Dermis microvascular lymphatic vessel endothelial cell (primary cell): Measurements from ENCODE around the gene KCNK10. TPM values are rescaled to one million over a fixed set of nuclear protein-coding genes. Genes with fewer than 3 reads are reported as not detected.

Experiments
- DNase-seq, 2 donors: peaks; one replicate each; pipeline versions ENCODE4 v3.0.0 to v3.0.0-alpha.2; 2010; ENCODE audit warnings: low read depth in 2 of 2
- total RNA-seq: library from RNA; depleted of rRNA; stranded (reverse); fragments of >200 nt; gene quantifications from 2 replicates; pipeline ENCODE4 v1.2.1, GENCODE V29; 2014

The KCNK10 gene, protein sequence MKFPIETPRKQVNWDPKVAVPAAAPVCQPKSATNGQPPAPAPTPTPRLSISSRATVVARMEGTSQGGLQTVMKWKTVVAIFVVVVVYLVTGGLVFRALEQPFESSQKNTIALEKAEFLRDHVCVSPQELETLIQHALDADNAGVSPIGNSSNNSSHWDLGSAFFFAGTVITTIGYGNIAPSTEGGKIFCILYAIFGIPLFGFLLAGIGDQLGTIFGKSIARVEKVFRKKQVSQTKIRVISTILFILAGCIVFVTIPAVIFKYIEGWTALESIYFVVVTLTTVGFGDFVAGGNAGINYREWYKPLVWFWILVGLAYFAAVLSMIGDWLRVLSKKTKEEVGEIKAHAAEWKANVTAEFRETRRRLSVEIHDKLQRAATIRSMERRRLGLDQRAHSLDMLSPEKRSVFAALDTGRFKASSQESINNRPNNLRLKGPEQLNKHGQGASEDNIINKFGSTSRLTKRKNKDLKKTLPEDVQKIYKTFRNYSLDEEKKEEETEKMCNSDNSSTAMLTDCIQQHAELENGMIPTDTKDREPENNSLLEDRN
- not detected in 2 replicates for total RNA-seq

DNA sequence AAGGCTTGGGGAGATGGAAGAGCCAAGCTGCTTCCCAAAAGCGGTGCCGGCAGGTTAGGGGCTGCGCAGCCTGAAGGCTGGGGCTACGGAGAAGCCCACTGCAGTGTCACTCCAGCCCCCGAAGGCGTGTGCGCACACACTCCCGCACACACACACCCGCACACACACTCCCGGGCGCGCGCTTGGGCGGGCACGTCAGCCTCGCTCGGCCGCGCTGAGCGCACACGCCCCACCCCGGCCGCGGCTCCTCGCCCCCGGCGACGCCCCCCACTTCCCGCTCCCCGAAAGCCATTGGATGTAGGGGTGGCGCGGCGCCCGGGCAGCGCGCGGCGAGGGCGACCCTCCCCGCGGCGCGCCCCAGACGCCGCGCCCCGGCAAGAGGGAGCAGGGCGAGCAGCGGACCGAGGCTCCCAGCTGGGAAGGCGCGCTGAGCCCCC lies at the start of gene KCNK10:
KCNK10 (minus strand) TSS at position 184 of the 437 bp plus-strand sequence. CDS start 471 bp downstream, outside the sequence.
- DNase-seq = peak in 1 of 2 donors; percentile 1

DNA sequence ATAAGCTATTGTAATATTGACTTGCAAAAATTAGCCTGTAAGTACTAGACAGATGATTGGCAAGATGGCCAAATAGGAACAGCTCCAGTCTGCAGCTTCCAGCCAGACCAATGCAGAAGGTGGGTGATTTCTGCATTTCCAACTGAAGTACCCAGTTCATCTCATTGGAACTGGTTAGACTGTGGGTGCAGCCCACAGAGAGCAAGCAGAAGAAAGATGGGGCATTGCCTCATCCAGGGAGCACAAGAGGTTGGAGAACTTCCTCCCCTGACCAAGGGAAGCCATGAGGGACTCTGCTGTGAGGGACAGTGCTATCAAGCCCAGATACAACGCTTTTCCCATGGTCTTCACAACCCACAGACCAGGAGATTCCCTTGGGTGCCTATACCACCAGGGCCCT lies 46.4 kb upstream of the KCNK10 start:
- no peak for DNase-seq

DNA sequence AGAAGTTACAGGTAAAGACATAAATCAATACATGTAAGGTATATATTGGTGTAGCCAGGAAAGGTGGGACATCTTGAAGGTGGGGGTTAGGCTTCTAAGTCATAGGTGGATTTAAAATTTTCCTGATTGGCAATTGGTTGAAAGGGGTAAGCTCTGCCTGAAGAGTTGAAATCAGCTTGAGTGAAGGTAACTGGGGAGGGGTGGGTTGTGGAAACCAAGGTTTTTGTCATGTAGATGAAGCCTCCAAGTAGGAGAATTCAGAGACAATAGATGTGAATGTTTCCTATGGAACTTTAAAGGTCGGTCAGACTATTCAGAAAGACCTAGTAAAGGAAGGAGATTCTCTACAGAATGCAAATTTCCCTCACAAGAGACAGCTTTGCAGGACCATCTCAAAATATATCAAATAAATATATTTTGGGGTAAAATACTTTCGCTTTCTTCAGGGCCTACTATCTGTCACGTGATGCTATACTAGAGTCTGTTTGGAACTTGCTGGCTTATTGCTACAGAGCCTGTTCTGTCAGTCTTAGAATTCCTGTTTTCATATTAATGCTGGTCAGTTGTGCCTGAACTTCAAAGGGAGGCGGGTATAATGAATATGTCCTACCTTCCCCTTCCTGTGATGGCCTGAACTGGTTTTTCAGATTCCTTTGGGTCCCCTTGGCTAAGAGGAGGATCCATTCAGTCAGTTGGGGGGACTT lies 41.8 kb upstream of the KCNK10 start:
- DNase-seq = no peak

DNA sequence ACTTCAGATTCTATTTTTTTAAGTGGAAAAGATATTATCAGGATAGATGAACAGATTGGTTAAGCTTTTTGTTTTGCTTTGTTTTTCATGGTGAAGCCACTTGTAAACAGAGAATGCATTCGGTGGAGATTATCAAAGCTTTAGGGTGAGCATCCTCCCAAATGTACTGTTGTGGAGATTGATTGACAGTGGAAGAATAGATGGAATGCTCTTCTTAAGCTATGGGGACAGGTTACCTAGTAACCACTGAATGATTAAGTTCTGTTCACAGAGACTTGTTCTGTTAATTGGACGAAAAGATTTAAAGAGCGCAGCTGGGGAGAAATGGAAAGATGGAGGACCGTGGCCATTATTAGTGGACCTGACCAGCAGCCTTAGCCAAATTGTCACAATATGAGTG lies 40.6 kb upstream of the KCNK10 start:
- DNase-seq = no peak

DNA sequence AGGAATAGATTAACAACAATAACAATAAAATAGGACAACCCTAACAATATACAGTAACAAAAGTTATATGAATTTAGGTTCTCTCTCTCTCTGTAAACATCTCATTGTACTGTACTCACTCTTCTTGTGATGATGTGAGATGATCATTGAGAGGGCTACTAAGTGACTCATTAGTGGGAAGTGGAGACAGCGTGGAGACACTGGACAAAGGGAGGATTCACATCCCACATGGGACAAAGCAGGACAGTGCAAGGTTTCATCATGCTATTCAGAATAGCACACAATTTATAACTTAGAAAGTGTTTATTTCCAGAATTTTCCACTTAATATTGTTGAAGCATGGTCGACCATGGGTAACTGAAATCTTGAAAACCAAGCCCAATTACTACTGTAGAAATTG lies 36.4 kb upstream of the KCNK10 start:
- DNase-seq = no peak

DNA sequence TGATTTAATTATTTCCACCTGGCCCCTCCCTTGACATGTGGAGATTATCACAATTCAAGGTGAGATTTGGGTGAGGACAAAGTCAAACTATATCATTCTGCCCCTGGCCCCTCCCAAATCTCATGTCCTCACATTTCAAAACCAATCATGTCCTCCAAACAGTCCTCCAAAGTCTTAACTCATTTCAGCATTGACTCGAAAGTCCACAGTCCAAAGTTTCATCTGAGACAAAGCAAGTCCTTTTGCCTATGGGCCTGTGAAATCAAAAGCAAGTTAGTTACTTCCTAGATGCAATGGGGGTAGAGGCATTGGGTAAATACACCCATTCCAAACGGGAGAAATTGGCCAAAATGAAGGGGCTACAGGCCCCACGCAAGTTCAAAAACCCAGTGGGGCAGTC lies 31.3 kb upstream of the KCNK10 start:
- DNase-seq = no peak

DNA sequence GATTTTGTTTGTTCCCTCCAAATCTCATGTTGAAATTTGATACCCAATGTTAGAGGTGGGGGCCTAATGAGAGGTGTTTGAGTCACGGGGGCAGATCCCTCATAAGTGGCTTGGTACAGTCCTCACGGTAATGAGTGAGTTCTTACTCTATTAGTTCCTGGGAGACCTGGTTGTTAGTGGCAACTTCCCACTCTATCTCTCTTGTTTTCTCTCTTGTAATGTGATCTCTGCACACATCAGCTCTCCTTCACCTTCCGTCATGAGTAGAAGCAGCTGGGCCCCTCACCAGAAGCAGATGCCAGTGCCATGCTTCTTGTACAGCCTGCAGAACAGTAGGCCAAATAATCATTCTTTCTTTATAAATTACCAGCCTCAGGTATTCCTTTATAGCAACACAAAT lies 29.6 kb upstream of the KCNK10 start:
- no peak for DNase-seq

DNA sequence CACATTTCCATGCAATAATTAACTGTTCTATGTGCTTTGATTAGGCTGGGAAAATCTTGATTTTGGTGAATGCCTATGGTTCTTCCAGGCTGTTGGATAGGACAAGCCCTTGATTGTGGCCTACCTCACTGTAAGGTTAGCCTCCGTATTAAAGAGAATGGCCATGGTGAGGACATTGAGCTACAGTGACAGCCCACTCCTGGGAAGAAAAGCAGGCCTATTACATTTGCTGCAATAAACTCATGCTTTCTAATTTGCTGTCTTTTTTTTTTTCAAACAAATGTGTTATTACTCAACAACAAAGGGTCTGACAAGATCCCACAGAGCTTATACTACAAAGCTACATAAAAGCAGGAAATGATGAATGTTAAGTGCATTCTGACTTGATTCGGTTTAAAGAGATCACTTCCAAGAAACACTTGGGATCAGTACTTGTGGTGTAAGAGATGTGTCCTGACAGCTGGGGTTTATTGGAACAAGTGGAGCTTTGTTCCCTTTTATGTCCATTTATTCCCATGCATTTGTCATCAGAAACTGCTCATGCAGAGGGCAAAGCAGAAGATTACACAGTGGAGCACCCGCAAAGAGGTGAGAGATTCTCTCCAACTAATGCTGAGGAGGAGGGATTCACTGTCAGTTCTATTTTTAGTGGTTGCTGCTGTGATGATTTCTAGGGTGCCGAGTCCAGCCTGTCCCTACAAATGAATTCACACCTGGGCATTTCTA lies 29.1 kb upstream of the KCNK10 start:
- no peak for DNase-seq

DNA sequence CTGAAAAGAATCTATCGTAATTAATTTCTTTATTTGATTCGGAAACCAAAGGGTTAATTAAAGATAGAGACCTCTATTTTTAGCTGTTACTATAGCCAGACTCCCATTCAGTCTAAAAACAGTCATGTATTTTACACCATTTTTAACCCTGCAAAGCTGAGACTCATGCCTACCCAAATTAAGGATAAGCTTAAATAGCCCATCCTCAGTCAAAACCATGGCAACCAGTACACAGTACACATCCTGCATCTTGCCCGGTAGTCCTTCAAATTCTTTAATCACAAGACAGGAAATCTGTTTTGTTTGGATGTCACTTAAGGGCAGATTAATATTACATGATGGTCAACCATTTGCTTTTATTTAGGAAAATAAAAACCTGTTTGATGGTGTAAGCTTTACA lies 25.5 kb upstream of the KCNK10 start:
- DNase-seq = no peak

DNA sequence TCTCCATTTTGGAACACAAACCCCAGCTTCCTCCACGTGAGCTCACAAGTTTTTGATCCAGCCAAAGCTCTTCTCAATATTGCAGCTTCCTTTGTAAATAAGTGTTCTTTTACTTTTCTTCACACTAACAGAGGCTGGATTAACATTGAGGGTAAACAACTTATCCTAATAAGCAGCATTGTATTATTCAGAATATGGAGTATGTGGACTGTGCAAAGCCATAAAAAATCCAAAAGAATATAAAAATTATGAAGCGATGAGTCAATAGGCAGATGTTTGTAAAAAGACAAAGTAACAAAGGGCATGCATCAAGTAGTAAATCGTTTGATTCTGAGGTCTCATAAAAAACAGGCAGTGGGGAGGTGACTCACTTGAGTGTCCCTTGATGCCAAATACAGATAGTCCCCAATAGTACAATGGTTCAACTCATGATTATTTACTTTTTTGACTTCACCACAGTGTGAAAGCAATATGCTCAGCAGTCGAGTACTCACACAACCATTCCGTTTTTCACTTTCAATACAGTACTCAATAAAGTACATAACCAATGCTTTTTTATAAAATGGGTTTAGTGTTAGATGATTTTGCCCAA lies 23.1 kb upstream of the KCNK10 start:
- DNase-seq = no peak

DNA sequence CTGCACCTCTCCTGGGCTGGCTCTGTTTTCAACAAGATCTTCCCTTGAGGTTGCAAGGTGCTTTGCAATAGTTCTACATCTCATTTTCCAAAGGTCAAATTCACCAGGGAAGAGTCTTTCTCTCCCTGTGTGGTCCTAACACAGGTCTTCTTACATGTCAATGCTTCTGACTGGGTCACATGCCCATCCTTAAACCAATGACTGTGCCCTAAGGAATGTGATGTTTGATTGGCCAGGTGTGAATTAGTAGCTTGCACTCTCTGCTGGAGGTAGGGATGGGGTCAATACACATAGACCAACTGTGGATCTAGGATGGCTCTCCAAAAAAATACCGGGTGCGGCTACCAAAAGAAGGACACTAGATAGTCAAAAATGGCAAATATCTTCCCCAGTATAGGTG lies 19.9 kb upstream of the KCNK10 start:
- DNase-seq = no peak

DNA sequence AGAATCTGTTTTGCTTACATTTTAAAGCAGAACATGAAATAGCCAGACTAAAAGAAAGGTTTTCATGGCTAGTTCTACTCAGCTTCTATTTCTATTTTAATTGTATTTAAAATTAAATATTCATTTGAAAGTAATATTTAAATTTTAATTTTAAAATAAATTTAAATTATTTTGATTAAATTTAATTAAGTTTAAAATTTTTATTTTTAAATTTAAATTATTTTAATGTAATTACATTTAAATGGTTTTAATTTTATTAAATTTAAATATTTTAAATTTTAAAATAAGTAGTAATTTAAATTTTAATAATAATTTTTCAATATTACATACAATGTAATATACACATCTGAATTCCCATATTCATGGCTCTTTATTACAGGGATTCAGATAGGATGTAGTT lies 17.3 kb upstream of the KCNK10 start:
- DNase-seq = no peak

DNA sequence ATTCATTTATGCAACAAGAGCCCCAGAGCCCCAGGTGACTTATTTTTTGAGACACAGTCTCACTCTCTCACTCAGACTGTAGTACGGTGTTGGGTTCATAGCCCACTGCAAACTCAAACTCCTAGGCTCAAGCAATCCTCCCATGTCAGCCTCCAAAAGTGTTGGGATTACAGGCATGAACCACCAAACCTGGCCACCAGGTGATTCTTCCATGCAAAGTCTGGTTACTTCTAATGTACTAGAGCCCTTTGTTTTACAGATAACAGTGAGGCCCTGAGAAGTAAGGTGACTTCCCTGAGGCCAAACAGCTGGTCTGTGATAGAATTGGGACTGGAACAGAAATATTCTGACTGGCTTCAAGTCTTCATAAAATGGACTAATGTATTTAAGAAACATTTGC lies 10.0 kb upstream of the KCNK10 start:
- DNase-seq = no peak

DNA sequence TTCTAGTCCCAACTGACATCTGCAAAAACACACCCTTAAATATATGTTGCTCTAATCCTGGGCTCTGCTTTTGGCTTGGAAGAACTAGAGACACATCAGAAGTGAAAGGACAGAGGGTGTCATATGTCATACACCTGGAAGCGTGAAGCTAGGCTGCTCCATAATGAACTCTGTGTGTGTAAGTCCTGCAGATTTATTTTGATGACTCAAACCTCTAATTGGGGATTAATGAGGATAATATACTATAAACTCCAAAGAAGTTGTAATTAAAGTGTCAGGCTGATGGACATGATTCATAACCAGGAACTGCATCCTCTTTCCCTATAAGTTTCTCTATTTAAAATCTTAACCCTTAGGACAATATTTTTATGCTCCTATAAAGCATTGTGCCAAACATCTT lies 4.4 kb upstream of the KCNK10 start:
- no peak for DNase-seq

DNA sequence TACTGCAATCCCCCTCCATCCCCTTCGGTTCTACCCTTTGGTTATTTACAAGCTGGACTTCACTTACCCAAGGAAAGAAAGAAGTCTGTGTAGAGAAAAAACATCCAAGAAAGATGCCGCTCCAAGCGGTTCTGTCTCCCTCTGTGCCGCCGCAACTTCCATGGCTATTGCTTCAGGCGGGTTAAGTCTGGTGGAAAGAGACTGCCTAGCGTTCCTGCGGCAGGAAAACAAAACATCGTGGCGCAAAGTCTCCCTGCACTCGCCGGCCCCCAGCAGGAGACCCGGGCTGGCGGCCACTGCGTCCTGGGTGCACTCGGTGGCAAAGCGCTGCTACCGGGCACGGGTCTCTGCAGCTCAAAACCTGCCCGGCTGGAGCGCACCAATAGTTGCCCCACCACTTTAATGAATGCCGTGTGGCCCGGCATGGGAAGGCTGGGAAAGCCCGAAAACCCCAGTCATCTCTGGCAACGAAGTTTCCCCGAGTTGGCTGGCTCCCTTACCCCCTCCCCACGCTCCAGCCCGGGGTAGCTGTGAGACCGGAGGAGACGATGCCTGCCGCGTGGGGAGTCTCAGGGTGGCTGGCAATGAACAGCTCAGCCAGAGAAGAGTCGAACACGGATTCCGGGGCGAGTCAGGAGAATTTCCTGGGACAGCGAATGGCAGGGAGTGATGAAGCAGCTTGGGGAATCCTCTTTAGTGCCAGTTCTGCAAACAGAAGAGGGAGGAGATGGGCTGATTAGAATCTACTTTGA lies 3.5 kb upstream of the KCNK10 start:
- DNase-seq = no peak

DNA sequence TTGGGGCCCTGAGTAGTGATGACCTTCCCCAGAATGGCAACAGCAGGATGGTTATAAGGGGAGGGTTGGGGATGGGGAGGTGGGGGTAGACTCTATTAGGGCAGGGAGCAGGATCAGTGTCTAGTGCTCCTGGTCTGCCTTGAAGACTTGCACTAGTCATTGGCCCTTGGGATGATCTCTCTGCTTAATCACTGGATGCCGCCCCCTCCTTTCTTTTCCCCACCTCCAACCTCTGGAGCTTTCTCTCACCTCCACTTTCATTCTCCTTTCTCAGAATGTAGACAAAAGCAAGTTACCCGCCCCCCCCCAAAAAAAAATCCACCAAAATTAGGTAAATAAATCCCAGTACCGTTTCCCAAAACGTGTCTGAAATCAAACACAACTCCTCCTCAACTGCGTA lies 2.8 kb upstream of the KCNK10 start:
- no peak for DNase-seq

DNA sequence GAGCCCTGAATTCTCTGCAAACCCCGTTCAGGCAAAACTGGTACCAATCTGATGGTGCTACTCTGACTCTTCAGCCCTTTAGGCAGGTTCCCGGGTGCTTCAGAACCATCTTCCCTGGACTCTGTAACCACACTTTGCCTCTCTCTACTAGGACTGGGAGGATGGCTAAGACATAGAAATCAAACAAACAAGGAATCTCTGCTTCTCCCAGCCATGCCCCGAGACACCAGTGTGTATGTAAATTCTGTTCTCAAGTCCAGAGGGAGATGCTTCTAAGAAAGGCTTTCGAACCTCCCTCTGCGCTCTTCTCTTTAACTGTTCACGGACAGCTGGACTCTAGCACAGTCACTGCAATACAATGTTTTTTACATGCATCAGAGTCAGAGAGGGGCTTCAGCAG lies 1.9 kb upstream of the KCNK10 start:
- no peak for DNase-seq

DNA sequence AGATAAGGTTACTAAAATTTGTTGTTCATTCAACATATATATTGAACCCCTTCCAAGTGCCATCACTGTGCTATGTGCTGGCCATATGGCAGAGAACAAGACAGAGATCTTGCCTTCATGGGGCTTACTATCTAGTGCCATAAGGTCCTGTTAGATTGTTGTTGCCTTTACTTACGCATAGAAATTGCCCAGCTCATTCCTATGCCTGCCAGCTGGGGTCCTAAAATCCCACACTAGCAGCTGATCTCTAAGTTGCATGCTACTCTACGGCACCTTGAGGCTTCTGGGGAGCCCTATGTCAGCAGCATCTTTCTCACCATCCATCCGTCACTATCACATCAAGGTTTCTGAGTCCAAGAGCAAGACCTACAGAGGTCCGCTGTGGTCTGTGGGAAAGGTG lies 1.4 kb upstream of the KCNK10 start:
- DNase-seq = no peak

DNA sequence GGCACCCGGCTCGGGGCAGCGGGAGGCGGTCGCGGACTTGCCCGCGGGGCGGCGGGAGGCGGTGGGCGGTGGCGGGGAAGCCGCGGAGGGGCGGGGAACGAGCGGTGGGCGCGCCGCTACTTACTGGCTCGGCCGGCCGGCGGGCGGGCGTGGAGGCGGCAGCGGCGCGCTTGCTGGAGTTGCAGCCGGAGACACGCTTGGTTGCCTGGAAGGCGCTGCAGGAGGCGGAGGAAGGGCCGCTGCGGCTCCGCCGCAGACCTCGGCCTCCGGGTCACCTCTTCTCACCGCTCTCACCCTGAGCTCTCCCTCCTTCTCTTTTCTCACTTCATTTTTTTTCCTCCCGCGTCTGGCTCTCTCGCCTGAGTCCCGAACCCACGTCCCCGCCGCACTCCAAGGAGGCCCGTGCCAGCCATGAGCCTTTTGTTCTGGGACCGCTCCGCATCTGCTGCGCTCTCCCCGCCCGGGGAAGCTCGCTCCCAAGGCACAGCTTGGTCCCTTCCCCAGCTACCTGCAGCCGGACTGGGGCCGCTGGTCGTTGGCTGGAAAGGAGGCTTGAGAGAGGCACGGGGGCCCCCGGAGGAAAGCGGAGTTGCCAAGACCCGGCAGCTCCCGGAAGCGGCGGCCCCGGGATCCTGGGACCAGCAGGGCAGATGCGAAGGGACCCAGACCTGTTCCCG lies 592 bp upstream of the KCNK10 start:
- peak in 1 of 2 donors; percentile 24 for DNase-seq

DNA sequence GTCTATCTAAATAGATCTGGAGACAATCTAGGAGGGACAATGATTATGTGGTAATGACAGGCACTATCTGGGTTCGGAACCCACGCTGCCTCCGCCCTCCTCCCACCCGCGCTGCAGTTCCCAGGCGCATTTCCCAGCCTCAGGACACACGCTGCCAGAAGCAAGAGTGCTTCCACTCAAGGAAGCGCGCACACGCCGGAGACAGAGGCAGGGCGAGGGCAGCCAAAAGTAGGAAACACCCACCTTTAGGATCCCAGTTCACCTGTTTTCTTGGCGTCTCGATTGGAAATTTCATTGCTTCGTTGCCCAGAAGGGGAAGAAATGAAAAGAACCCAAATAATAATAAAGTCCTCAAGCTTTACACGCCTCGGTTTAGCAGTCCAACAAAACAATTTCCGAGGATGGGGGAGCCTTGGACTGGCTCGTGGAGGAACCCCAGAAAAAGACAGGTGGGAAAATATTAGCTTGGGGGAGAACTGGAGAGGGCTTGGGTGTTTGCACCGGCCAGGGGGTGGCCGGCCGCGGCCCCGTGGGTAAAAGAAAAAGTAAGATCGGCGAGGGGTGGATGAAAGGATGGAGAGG lies 474 bp downstream of the KCNK10 start:
- DNase-seq = no peak
